SU-DHL-6 (cell line): ENCODE results near the gene SLC7A8.

Experiments used
- H2AFZ ChIP-seq: fragments of 200-600 bp; sonication (generic); 2 replicates; pipeline ENCODE4 v1.6.1; 2014; ENCODE audit warnings: low read depth, mild to moderate bottlenecking, moderate library complexity, mixed read lengths, antibody characterized with exemption, low read length; ENCODE audit not compliant: severe bottlenecking
- H3F3A ChIP-seq: fragments of 200-600 bp; shearing (Covaris generic); 2 replicates; pipeline ENCODE4 v1.6.0; 2016; ENCODE audit warnings: antibody characterized with exemption, mild to moderate bottlenecking; ENCODE audit not compliant: insufficient read depth
- H3K27ac ChIP-seq: fragments of 200-600 bp; sonication (generic); 2 replicates; pipeline ENCODE4 v1.5.1; 2016; ENCODE audit warnings: low read depth, mild to moderate bottlenecking, low read length, moderate library complexity, mixed read lengths
- H3K27me3 ChIP-seq: fragments of 200-600 bp; sonication (generic), shearing (Covaris generic); 2 replicates; pipeline ENCODE4 v1.6.0; 2014; ENCODE audit warnings: mild to moderate bottlenecking, low read length
- H3K36me3 ChIP-seq: fragments of 200-600 bp; sonication (generic); 2 replicates; pipeline ENCODE4 v1.6.1; 2014; ENCODE audit warnings: mild to moderate bottlenecking, low read length, mixed read lengths
- H3K4me2 ChIP-seq: fragments of 300-600, 200-600 bp; shearing (Covaris generic), sonication (generic); 2 replicates; pipeline ENCODE4 v1.6.0; 2014; ENCODE audit warnings: low read length, low read depth, mild to moderate bottlenecking; ENCODE audit not compliant: poor library complexity, severe bottlenecking
- H3K4me3 ChIP-seq: fragments of 200-600 bp; sonication (generic); 2 replicates; pipeline ENCODE4 v1.5.1; 2014; ENCODE audit warnings: antibody characterized with exemption, low read length, mild to moderate bottlenecking, mixed read lengths; ENCODE audit not compliant: insufficient read depth, poor library complexity, severe bottlenecking
- H3K79me2 ChIP-seq: fragments of 200-600 bp; sonication (generic); 2 replicates; pipeline ENCODE4 v1.6.1; 2014; ENCODE audit warnings: mild to moderate bottlenecking, low read length, moderate library complexity; ENCODE audit not compliant: insufficient read depth
- H3K9ac ChIP-seq: fragments of 200-600 bp; sonication (generic); 2 replicates; pipeline ENCODE4 v1.7.0; 2014; ENCODE audit warnings: mild to moderate bottlenecking, low read length
- H3K9me2 ChIP-seq: fragments of 200-600 bp; sonication (generic); replicated peaks from 2 replicates; pipeline ENCODE4 v1.6.1; 2014; ENCODE audit warnings: low read length; ENCODE audit not compliant: insufficient read depth
- H3K9me3 ChIP-seq: fragments of 200-600 bp; sonication (generic); 2 replicates; pipeline ENCODE4 v1.6.1; 2014; ENCODE audit warnings: low read length, mixed read lengths; ENCODE audit not compliant: insufficient read depth
- H4K20me1 ChIP-seq: fragments of 200-600 bp; sonication (generic); 2 replicates; pipeline ENCODE4 v1.6.1; 2014; ENCODE audit warnings: low read depth, mild to moderate bottlenecking, antibody characterized with exemption, low read length, moderate library complexity, mixed read lengths
- CTCF ChIP-seq: fragments of 200-600 bp; sonication (generic); IDR thresholded peaks from one replicate; pipeline ENCODE4 v1.5.1; 2017; ENCODE audit warnings: antibody characterized with exemption, mild to moderate bottlenecking, low read length, moderate library complexity; ENCODE audit not compliant: insufficient read depth, poor library complexity, severe bottlenecking
- EZH2phosphoT487 ChIP-seq: fragments of 200-600 bp; sonication (generic), shearing (Covaris generic); conservative IDR thresholded peaks from 2 replicates; pipeline ENCODE4 v1.6.1; 2018; ENCODE audit warnings: mild to moderate bottlenecking, antibody characterized with exemption, low read length, moderate library complexity, mixed read lengths

The SLC7A8 gene

GRCh38 chr14:23120541-23121251 is 62.8 kb downstream of the SLC7A8 start:
- no peak for TF ChIP-seq EZH2phosphoT487
- TF ChIP-seq CTCF = peak; percentile 100
- H3F3A ChIP-seq = no peaks in the 10 kb centered on the region
- H4K20me1 ChIP-seq = no peaks in the 10 kb centered on the region
- no peaks in the 10 kb centered on the region for H3K9me2 ChIP-seq
- no peaks in the 10 kb centered on the region for H3K36me3 ChIP-seq
- no peaks in the 10 kb centered on the region for H3K79me2 ChIP-seq
- H2AFZ ChIP-seq = peak overlapping the region; percentile 6
- H3K27me3 ChIP-seq = no peaks in the 10 kb centered on the region
- H3K4me3 ChIP-seq = no peak overlapping the region
- no peak overlapping the region for H3K4me2 ChIP-seq
- no peak overlapping the region for H3K9ac ChIP-seq
- no peaks in the 10 kb centered on the region for H3K9me3 ChIP-seq
- H3K27ac ChIP-seq = no peak overlapping the region

GRCh38 chr14:23119363-23120327 is 63.8 kb downstream of the SLC7A8 start:
- H3K9ac ChIP-seq = no peak overlapping the region
- no peaks in the 10 kb centered on the region for H3F3A ChIP-seq
- H3K4me2 ChIP-seq = no peak overlapping the region
- H3K79me2 ChIP-seq = no peaks in the 10 kb centered on the region
- H4K20me1 ChIP-seq = no peaks in the 10 kb centered on the region
- TF ChIP-seq CTCF = no peak
- TF ChIP-seq EZH2phosphoT487 = no peak
- no peaks in the 10 kb centered on the region for H3K27me3 ChIP-seq
- H3K4me3 ChIP-seq = no peak overlapping the region
- no peaks in the 10 kb centered on the region for H3K9me3 ChIP-seq
- H3K36me3 ChIP-seq = no peaks in the 10 kb centered on the region
- H2AFZ ChIP-seq = no peak overlapping the region
- no peaks in the 10 kb centered on the region for H3K9me2 ChIP-seq
- H3K27ac ChIP-seq = no peak overlapping the region

- no peak within 1 kb of the TSS for H3K4me3 ChIP-seq
- no peaks in the 10 kb centered on the region for H3F3A ChIP-seq
- H2AFZ ChIP-seq = no peak within 1 kb of the TSS
- H3K9me2 ChIP-seq = no peaks in the 10 kb centered on the region
- no peaks in the 10 kb centered on the region for H3K9me3 ChIP-seq
- H3K79me2 ChIP-seq = no peaks in the 10 kb centered on the region
- no peak within 1 kb of the TSS for H3K27ac ChIP-seq
- H3K9ac ChIP-seq = no peak within 1 kb of the TSS
- H3K4me2 ChIP-seq = no peak within 1 kb of the TSS
- H3K27me3 ChIP-seq = no peaks in the 10 kb centered on the region
- no peaks in the 10 kb centered on the region for H3K36me3 ChIP-seq
- TF ChIP-seq CTCF = no peak
- TF ChIP-seq EZH2phosphoT487 = no peak
- no peaks in the 10 kb centered on the region for H4K20me1 ChIP-seq
Measured at GRCh38 chr14:23118506-23119362, 64.7 kb downstream of the SLC7A8 start, which contains the start of gene CEBPE. Gene CEBPE, minus strand, starts transcription at chr14:23119255. Its CDS starts 164 bp downstream, at chr14:23119091.
